CD4-positive, CD25-positive, alpha-beta regulatory T cell (primary cell): ENCODE data around the gene SRSF9. TPM values are rescaled to one million over a fixed set of nuclear protein-coding genes. Genes with fewer than 3 reads are reported as not detected.
"Not testable (repeated sequence)": the region's sequence is repeated elsewhere in the genome, so short reads cannot be mapped to it uniquely, and the experiment has no call there.

ENCODE experiments used
- ATAC-seq, 2 donors: fragments of 150-1000 bp; cut with Tn5 transposase; one replicate each; pipeline ENCODE4 v1.10.0; 2021; ENCODE audit warnings: low read depth in 2 of 2, moderate number of reproducible peaks in 2 of 2, moderate library complexity in 1 of 2
- DNase-seq, 3 donors: peaks; one replicate each; pipeline versions ENCODE4 v3.0.0 to v3.0.0-alpha.2; 2012 to 2022; ENCODE audit warnings: mixed read lengths in 1 of 3
- H3K27ac ChIP-seq: one replicate; pipeline ENCODE4 v1.7.0; 2013; ENCODE audit warnings: mild to moderate bottlenecking, low read length; ENCODE audit not compliant: insufficient read depth, poor library complexity, severe bottlenecking
- H3K27me3 ChIP-seq: one replicate; pipeline ENCODE4 v1.7.0; 2013; ENCODE audit warnings: low read length; ENCODE audit not compliant: control insufficient read depth, insufficient read depth
- H3K36me3 ChIP-seq: one replicate; pipeline ENCODE4 v1.7.0; 2013; ENCODE audit warnings: mild to moderate bottlenecking, low read length, moderate library complexity; ENCODE audit not compliant: control insufficient read depth, insufficient read depth
- H3K4me1 ChIP-seq: 2 replicates; pipeline ENCODE4 v1.7.0; 2013; ENCODE audit warnings: mild to moderate bottlenecking, low read length; ENCODE audit not compliant: insufficient read depth, control insufficient read depth, poor library complexity, severe bottlenecking
- H3K4me3 ChIP-seq: one replicate; pipeline ENCODE4 v1.7.0; 2013; ENCODE audit warnings: low read depth, mild to moderate bottlenecking, low read length, moderate library complexity
- H3K9me3 ChIP-seq, 2 experiments: 1 replicate in 1 of 2; 2 replicates in 1 of 2; pipeline ENCODE4 v1.7.0; 2013; ENCODE audit warnings: low read length in 2 of 2, mild to moderate bottlenecking in 1 of 2, moderate library complexity in 1 of 2; ENCODE audit not compliant: control insufficient read depth in 2 of 2
- H3K27ac Mint-ChIP-seq, 3 donors: one replicate each; pipeline ENCODE4 v1.8.0; 2020 to 2022; ENCODE audit warnings: mild to moderate bottlenecking in 3 of 3, mixed read lengths in 3 of 3, moderate library complexity in 2 of 3
- H3K27me3 Mint-ChIP-seq: one replicate; pipeline ENCODE4 v1.8.0; 2022; ENCODE audit warnings: mild to moderate bottlenecking, mixed read lengths
- H3K36me3 Mint-ChIP-seq: one replicate; pipeline ENCODE4 v1.8.0; 2020; ENCODE audit warnings: mixed read lengths
- H3K4me1 Mint-ChIP-seq, 4 donors: one replicate each; pipeline ENCODE4 v1.8.0; 2020 to 2022; ENCODE audit warnings: mixed read lengths in 4 of 4, mild to moderate bottlenecking in 1 of 4
- H3K4me3 Mint-ChIP-seq, 4 donors: one replicate each; pipeline ENCODE4 v1.8.0; 2020 to 2022; ENCODE audit warnings: mild to moderate bottlenecking in 4 of 4, mixed read lengths in 4 of 4, moderate library complexity in 3 of 4
- H3K9me3 Mint-ChIP-seq, 7 donors: one replicate each; pipeline ENCODE4 v1.8.0; 2020 to 2022; ENCODE audit warnings: mixed read lengths in 7 of 7, mild to moderate bottlenecking in 3 of 7, moderate library complexity in 2 of 7
- polyA plus RNA-seq, 4 donors: library from polyadenylated mRNA; unstranded; fragments of 300-500 nt; fragmentation: Illumina TruSeq; gene quantifications; one replicate each; pipeline ENCODE4 v1.2.3, GENCODE V29; 2021
- total RNA-seq: library from RNA; stranded (reverse); gene quantifications from one replicate; pipeline ENCODE4 v1.2.3, GENCODE V29; 2022

The SRSF9 gene, protein sequence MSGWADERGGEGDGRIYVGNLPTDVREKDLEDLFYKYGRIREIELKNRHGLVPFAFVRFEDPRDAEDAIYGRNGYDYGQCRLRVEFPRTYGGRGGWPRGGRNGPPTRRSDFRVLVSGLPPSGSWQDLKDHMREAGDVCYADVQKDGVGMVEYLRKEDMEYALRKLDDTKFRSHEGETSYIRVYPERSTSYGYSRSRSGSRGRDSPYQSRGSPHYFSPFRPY
- total RNA-seq (138 TPM), polyA plus RNA-seq (100 to 1,000 TPM; 167 to 193 (median 191) TPM)

DNA sequence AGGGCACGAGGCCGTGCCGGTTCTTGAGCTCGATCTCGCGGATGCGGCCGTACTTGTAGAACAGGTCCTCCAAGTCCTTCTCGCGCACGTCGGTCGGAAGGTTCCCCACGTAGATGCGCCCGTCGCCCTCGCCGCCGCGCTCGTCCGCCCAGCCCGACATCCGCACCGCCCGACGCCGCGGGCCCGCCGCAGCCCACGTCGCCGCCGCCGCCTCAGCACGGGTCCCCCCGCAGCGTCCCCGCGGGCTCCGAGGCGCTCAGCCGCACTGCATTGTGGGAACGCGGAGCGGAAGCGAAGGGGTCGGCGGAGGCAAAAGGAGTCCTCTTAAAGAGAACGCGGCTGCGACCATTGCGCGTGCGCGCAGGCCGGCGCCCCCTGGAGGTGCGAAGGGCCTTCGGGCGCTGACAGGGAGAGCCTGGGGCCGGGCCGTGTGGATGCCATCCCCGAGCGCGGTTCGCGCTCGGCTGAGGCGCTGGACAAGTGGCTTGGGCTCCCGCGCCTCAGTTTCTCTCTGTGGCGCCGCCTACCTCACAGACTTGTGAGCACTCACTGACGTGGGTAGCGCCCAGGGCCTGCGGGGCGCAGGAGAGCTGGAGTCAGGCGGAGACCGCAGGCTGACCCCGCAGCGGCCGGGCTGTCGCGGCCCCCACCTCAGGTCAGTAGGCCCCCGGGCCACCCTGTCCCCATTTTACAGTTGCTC is at the start of gene SRSF9:
TSS of gene SRSF9 (minus strand) at position 299 of the 700 bp plus-strand sequence. CDS start at position 160, 139 bp downstream.
- H3K36me3 Mint-ChIP-seq, result peaks cover 13% of the 10 kb centered on the region
- ATAC-seq (peak; percentile 91), DNase-seq (peak; percentile 96 to 98 (median 97))
- H3K4me1 Mint-ChIP-seq, result peaks cover 9 to 50% (median 38%) of the 10 kb centered on the region in 4 donors
- no peaks in the 10 kb centered on the region for H3K27me3 ChIP-seq
- peak within 1 kb of the TSS; percentile 86 for H3K4me3 ChIP-seq
- peaks cover 5% of the 10 kb centered on the region for H3K27me3 Mint-ChIP-seq
- H3K27ac ChIP-seq, result peak within 1 kb of the TSS; percentile 86
- peak within 1 kb of the TSS; percentile 60 to 96 (median 88) for H3K27ac Mint-ChIP-seq
- H3K36me3 ChIP-seq, result peaks cover 23% of the 10 kb centered on the region
- H3K4me3 Mint-ChIP-seq, result peak within 1 kb of the TSS; percentile 84 to 98 (median 91)
- peaks cover 33% of the 10 kb centered on the region for H3K4me1 ChIP-seq
- H3K9me3 Mint-ChIP-seq, result no peaks in the 10 kb centered on the region
- no peaks in the 10 kb centered on the region for H3K9me3 ChIP-seq

DNA sequence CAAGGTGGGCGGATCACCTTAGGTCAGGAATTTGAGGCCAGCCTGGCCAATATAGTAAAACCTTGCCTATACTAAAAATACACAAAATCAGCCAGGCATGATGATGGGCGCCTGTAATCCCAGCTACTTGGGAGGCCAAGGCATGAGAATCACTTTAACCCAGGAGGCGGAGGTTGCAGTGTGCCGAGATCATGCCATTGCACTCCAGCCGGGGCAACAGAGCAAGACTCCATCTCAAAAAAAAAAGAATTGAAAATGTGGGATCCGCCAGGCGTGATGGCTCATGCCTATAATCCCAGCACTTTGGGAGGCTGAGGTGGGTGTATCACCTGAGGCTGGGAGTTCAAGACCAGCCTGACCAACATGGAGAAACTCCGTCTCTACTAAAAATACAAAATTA is 49.8 kb upstream of the SRSF9 start:
- DNase-seq, H3K4me1 ChIP-seq, H3K9me3 Mint-ChIP-seq, H3K4me3 Mint-ChIP-seq, ATAC-seq, H3K27me3 Mint-ChIP-seq, H3K27ac Mint-ChIP-seq, H3K4me1 Mint-ChIP-seq, H3K27me3 ChIP-seq, H3K4me3 ChIP-seq, H3K9me3 ChIP-seq, H3K27ac ChIP-seq: not testable (repeated sequence)
- H3K36me3 Mint-ChIP-seq, result peaks cover 13% of the 10 kb centered on the region
- H3K36me3 ChIP-seq, result peaks cover 11% of the 10 kb centered on the region

DNA sequence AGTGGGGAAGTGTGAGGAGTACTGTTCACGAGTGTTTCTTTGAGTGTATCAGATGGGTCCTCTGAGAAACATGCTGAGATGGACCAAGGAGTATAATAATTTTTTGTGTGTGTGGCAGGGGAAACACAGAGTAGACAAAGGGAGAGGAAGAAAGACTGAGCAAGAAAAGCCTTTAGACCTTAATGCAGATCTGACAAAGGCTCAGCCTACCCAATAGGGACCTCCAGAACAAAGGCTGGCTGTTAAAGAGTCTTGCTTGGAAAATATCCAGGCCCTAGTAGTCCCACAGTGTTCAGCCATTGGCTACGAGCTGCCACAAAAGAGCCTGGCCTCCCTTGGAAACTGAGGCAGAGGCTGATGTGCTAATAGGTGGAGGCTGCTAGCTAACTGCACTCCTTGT is 45.9 kb upstream of the SRSF9 start:
- Mint-ChIP-seq H3K4me1 (no peaks in the 10 kb centered on the region), H3K4me3 (no peak overlapping the region), H3K36me3 (peaks cover 16% of the 10 kb centered on the region), H3K9me3 (no peaks in the 10 kb centered on the region), H3K27ac (peak overlapping the region in 1 of 3 donors; percentile 18), H3K27me3 (no peaks in the 10 kb centered on the region)
- Histone ChIP-seq H3K4me3 (no peak overlapping the region), H3K4me1 (no peaks in the 10 kb centered on the region), H3K36me3 (peaks cover 15% of the 10 kb centered on the region), H3K27me3 (no peaks in the 10 kb centered on the region), H3K9me3 (no peaks in the 10 kb centered on the region), H3K27ac (no peak overlapping the region)
- DNase-seq (no peak), ATAC-seq (no peak)

DNA sequence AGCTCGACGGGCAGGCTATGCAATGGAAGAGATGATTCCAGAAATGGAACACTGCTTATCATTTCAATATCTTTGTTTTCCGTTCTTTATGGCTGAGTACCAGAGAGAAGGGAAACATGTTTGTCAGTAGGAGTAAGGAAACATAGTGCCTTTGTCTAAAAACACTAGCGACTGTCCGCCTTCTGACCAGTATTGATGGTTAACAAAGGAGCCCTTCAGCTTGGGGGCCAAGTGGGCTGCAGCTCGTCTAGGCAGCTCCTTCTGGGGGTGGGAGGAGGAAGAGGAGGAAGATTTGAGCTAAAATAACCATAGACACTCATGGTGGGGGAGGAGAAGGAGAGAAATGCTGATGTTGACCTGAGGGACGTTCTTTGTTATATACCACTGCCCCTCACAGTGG is 44.5 kb upstream of the SRSF9 start:
- peaks cover 28% of the 10 kb centered on the region for H3K36me3 ChIP-seq
- Mint-ChIP-seq H3K27me3 (no peaks in the 10 kb centered on the region), H3K27ac (no peak overlapping the region), H3K4me1 (no peaks in the 10 kb centered on the region), H3K4me3 (no peak overlapping the region), H3K36me3 (peaks cover 22% of the 10 kb centered on the region), H3K9me3 (no peaks in the 10 kb centered on the region)
- ATAC-seq, result no peak
- no peaks in the 10 kb centered on the region for H3K9me3 ChIP-seq
- DNase-seq, result no peak
- H3K27me3 ChIP-seq, result no peaks in the 10 kb centered on the region
- no peak overlapping the region for H3K27ac ChIP-seq
- no peak overlapping the region for H3K4me3 ChIP-seq
- no peaks in the 10 kb centered on the region for H3K4me1 ChIP-seq

DNA sequence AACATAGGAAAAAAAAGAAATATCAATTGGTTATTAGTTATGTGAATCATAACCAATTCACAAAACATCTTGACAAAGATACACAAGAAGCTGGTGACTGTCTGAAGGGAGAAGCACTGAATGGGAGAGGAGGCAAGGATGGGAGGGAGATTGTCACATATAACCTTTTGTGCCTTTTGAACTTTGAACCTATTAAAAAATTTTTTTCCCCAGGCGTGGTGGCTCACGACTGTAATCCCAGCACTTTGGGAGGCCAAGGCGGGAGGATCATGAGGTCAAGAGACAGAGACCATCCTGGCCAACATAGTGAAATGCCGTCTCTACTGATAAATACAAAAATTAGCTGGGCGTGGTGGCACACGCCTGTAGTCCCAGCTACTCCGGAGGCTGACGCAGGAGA is 39.0 kb upstream of the SRSF9 start:
- Histone ChIP-seq H3K27ac (no peak overlapping the region), H3K27me3 (no peaks in the 10 kb centered on the region), H3K36me3 (peaks cover 20% of the 10 kb centered on the region), H3K9me3 (no peaks in the 10 kb centered on the region), H3K4me3 (no peak overlapping the region), H3K4me1 (no peaks in the 10 kb centered on the region)
- Mint-ChIP-seq H3K27me3 (no peaks in the 10 kb centered on the region), H3K27ac (no peak overlapping the region), H3K9me3 (peaks cover 0 to 1% (median 0%) of the 10 kb centered on the region in 7 donors), H3K4me3 (no peak overlapping the region), H3K4me1 (no peaks in the 10 kb centered on the region), H3K36me3 (peaks cover 20% of the 10 kb centered on the region)
- DNase-seq (no peak), ATAC-seq (no peak)

DNA sequence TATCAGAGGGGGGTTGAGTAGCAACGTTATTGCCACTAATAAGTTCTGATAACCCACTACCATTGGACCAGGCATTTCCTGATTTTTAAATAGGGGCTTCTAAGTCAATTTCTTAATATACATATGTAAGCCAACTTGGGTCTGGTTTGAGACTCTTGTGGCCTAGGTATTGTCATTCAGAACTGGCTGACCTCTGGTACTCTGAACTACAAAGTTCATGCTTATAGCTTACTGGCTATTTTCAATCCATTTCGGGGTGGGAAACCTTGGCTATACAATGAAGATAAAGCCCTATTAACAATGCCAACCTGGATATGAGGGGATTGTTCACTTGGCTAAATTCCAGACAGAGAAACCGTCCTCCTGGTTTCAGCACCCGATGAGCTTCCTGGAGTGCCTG is 35.0 kb upstream of the SRSF9 start:
- Histone ChIP-seq H3K36me3 (peaks cover 21% of the 10 kb centered on the region), H3K9me3 (no peaks in the 10 kb centered on the region), H3K4me3 (no peak overlapping the region), H3K27me3 (no peaks in the 10 kb centered on the region), H3K27ac (no peak overlapping the region), H3K4me1 (no peaks in the 10 kb centered on the region)
- Mint-ChIP-seq H3K4me1 (peaks cover 0 to 5% (median 2%) of the 10 kb centered on the region in 4 donors), H3K9me3 (peaks cover 0 to 1% (median 0%) of the 10 kb centered on the region in 7 donors), H3K27me3 (no peaks in the 10 kb centered on the region), H3K36me3 (peaks cover 25% of the 10 kb centered on the region), H3K4me3 (no peak overlapping the region), H3K27ac (no peak overlapping the region)
- ATAC-seq, result no peak
- DNase-seq, result no peak

DNA sequence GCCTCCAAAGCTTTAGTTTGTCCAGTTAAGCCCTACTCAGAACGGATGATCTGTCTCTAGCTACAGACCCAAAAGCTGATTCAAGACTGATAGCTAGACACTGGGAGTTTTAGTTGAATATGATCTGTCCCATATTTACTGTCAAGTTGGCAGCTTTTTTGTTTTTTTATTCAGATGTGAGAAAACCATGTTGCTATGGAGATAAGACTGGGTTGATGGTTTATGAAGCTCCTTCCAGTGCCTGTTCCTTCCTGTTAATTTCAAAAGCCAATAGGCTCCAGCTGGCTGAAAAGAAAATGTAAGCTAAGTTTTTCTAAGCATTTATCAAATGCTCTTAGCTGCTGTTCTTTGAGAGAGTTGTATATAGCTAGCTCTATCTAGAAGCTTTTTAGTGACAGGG is 31.0 kb upstream of the SRSF9 start:
- H3K4me1 Mint-ChIP-seq, result peaks cover 12 to 30% (median 22%) of the 10 kb centered on the region in 4 donors
- DNase-seq (no peak), ATAC-seq (no peak)
- Histone ChIP-seq H3K9me3 (no peaks in the 10 kb centered on the region), H3K36me3 (peaks cover 13% of the 10 kb centered on the region), H3K4me1 (peaks cover 17% of the 10 kb centered on the region), H3K4me3 (no peak overlapping the region), H3K27ac (no peak overlapping the region), H3K27me3 (no peaks in the 10 kb centered on the region)
- peak overlapping the region in 2 of 3 donors; percentile 1 to 20 for H3K27ac Mint-ChIP-seq
- no peaks in the 10 kb centered on the region for H3K27me3 Mint-ChIP-seq
- peak overlapping the region in 1 of 4 donors; percentile 12 for H3K4me3 Mint-ChIP-seq
- H3K9me3 Mint-ChIP-seq, result peaks cover 0 to 1% (median 0%) of the 10 kb centered on the region in 7 donors
- peaks cover 21% of the 10 kb centered on the region for H3K36me3 Mint-ChIP-seq
